SK-N-SH (cell line): ENCODE results near the gene DCAF6.

Source experiments
- CTCF ChIP-seq: fragments of 200-600 bp; sonication (generic); IDR thresholded peaks from 2 replicates; pipeline ENCODE4 v1.6.1; 2017; ENCODE audit warnings: antibody characterized with exemption, mild to moderate bottlenecking, moderate library complexity
- EZH2phosphoT487 ChIP-seq: fragments of 200-600 bp; sonication (generic); IDR thresholded peaks from 2 replicates; pipeline ENCODE4 v1.6.1; 2017; ENCODE audit warnings: low read depth, mixed run types, mild to moderate bottlenecking, antibody characterized with exemption, moderate library complexity, borderline replicate concordance
- GABPA ChIP-seq: IDR thresholded peaks from 2 replicates; pipeline ENCODE4 v1.4.0; 2012; ENCODE audit warnings: low read depth, mild to moderate bottlenecking
- GATA2 ChIP-seq: sonication (generic); formaldehyde crosslinking; IDR thresholded peaks from 2 replicates; pipeline ENCODE4 v1.5.0; 2020; ENCODE audit warnings: mild to moderate bottlenecking, missing genetic modification reagents
- MAX ChIP-seq: IDR thresholded peaks from 2 replicates; pipeline ENCODE4 v1.4.0; 2012; ENCODE audit warnings: low read depth
- PBX3 ChIP-seq: IDR thresholded peaks from 2 replicates; pipeline ENCODE4; 2012
- POLR2AphosphoS5 ChIP-seq: IDR thresholded peaks from 2 replicates; pipeline ENCODE4 v1.6.1; 2012; ENCODE audit warnings: low read depth, low read length
- RAD21 ChIP-seq: IDR thresholded peaks from 2 replicates; pipeline ENCODE4 v1.6.1; 2012; ENCODE audit warnings: mild to moderate bottlenecking, low read length
- RCOR1 ChIP-seq: fragments of 150-350 bp; IDR thresholded peaks from 2 replicates; pipeline ENCODE4 v1.6.1; 2017; ENCODE audit warnings: antibody characterized with exemption, low read length
- REST ChIP-seq: IDR thresholded peaks from 2 replicates; pipeline ENCODE4 v1.6.1; 2012; ENCODE audit warnings: mild to moderate bottlenecking, low read depth, low read length, moderate library complexity
- SIN3A ChIP-seq: IDR thresholded peaks from 2 replicates; pipeline ENCODE4 v1.6.1; 2012; ENCODE audit warnings: low read depth, mild to moderate bottlenecking, low read length, moderate library complexity, borderline replicate concordance
- TAF1 ChIP-seq: IDR thresholded peaks from 2 replicates; pipeline ENCODE4 v1.6.1; 2012; ENCODE audit warnings: low read depth, mild to moderate bottlenecking, low read length, moderate library complexity, borderline replicate concordance
- TEAD4 ChIP-seq: IDR thresholded peaks from 2 replicates; pipeline ENCODE4 v1.4.0; 2012; ENCODE audit warnings: mild to moderate bottlenecking, borderline replicate concordance; ENCODE audit not compliant: insufficient read depth
- USF2 ChIP-seq: fragments of 150-350 bp; IDR thresholded peaks from 2 replicates; pipeline ENCODE4 v1.6.1; 2017; ENCODE audit warnings: antibody characterized with exemption, low read length, low read depth, borderline replicate concordance

- TF ChIP-seq MAX = no peak
- TF ChIP-seq POLR2AphosphoS5 = no peak
- TF ChIP-seq CTCF = no peak
- TF ChIP-seq GABPA = no peak
- no peak for TF ChIP-seq RCOR1
- TF ChIP-seq REST = no peak
- TF ChIP-seq EZH2phosphoT487 = no peak
- TF ChIP-seq GATA2 (CRISPR knock-in tag) = no peak
- TF ChIP-seq TAF1 = no peak
- no peak for TF ChIP-seq RAD21
- no peak for TF ChIP-seq PBX3
- TF ChIP-seq SIN3A = no peak
- TF ChIP-seq USF2 = no peak
- no peak for TF ChIP-seq TEAD4
Measured at GRCh38 chr1:168102487-168102886, 166.0 kb downstream of the DCAF6 start.
